GM23248 (cell line): Measurements from ENCODE around the gene SCTR. TPM values are rescaled to one million over a fixed set of nuclear protein-coding genes. Genes with fewer than 3 reads are reported as not detected.

ENCODE experiments used
- DNase-seq: peaks from one replicate; pipeline ENCODE4 v3.0.0-alpha.2; 2015
- H2AFZ ChIP-seq: fragments of 200-600 bp; sonication (generic); 2 replicates; pipeline ENCODE4 v1.6.1; 2016; ENCODE audit warnings: antibody characterized with exemption
- H3F3A ChIP-seq: fragments of 200-600 bp; sonication (generic); 2 replicates; pipeline ENCODE4 v1.6.1; 2016; ENCODE audit warnings: mild to moderate bottlenecking, antibody characterized with exemption, mixed run types; ENCODE audit not compliant: insufficient read depth
- H3K27ac ChIP-seq: fragments of 200-600 bp; sonication (generic); 2 replicates; pipeline ENCODE4 v1.5.1; 2016; ENCODE audit warnings: mild to moderate bottlenecking
- H3K27me3 ChIP-seq: fragments of 200-600 bp; sonication (generic); replicated peaks from 2 replicates; pipeline ENCODE4 v1.6.1; 2016; ENCODE audit warnings: mild to moderate bottlenecking; ENCODE audit not compliant: insufficient read depth
- H3K36me3 ChIP-seq: fragments of 200-600 bp; sonication (generic); 2 replicates; pipeline ENCODE4 v1.6.1; 2016; ENCODE audit warnings: low read depth, mild to moderate bottlenecking
- H3K4me1 ChIP-seq: fragments of 200-600 bp; sonication (generic); 2 replicates; pipeline ENCODE4 v1.6.1; 2016; ENCODE audit warnings: mild to moderate bottlenecking; ENCODE audit not compliant: insufficient read depth
- H3K4me2 ChIP-seq: fragments of 200-600 bp; sonication (generic); one replicate; pipeline ENCODE4 v1.6.1; 2016; ENCODE audit warnings: mild to moderate bottlenecking; ENCODE audit not compliant: unreplicated experiment
- H3K4me3 ChIP-seq: fragments of 200-600 bp; sonication (generic); 2 replicates; pipeline ENCODE4 v1.5.1; 2016; ENCODE audit warnings: mild to moderate bottlenecking
- H3K79me2 ChIP-seq: fragments of 200-600 bp; sonication (generic); 2 replicates; pipeline ENCODE4 v1.6.1; 2016; ENCODE audit warnings: mild to moderate bottlenecking; ENCODE audit not compliant: insufficient read depth
- H3K9ac ChIP-seq: fragments of 200-600 bp; sonication (generic); 2 replicates; pipeline ENCODE4 v1.6.1; 2016; ENCODE audit warnings: mild to moderate bottlenecking
- H3K9me2 ChIP-seq: fragments of 200-600 bp; sonication (generic); 2 replicates; pipeline ENCODE4 v1.6.1; 2016; ENCODE audit warnings: mixed run types, mild to moderate bottlenecking, moderate library complexity; ENCODE audit not compliant: insufficient read depth
- H3K9me3 ChIP-seq: fragments of 200-600 bp; sonication (generic); one replicate; pipeline ENCODE4 v1.6.1; 2017; ENCODE audit warnings: low read depth
- H4K20me1 ChIP-seq: fragments of 200-600 bp; sonication (generic); 2 replicates; pipeline ENCODE4 v1.6.0; 2016; ENCODE audit not compliant: insufficient read depth
- EZH2 ChIP-seq: fragments of 200-600 bp; sonication (generic); IDR thresholded peaks from 2 replicates; pipeline ENCODE4 v1.6.1; 2018; ENCODE audit warnings: antibody characterized with exemption, mild to moderate bottlenecking; ENCODE audit not compliant: insufficient read depth, poor library complexity, severe bottlenecking
- EZH2phosphoT487 ChIP-seq: fragments of 200-600 bp; sonication (generic); IDR thresholded peaks from 2 replicates; pipeline ENCODE4 v1.6.1; 2018; ENCODE audit warnings: antibody characterized with exemption, moderate library complexity, mild to moderate bottlenecking, low read depth; ENCODE audit not compliant: insufficient read depth
- WGBS, 2 experiments: methylation state at CpG; one replicate each; pipeline ENCODE4 v1.1.6; 2015 to 2017; ENCODE audit warnings: low lambda C conversion rate in 2 of 2, low coverage in 1 of 2; ENCODE audit errors: missing lambda C conversion rate in 2 of 2; 5-methylcytosine and 5-hydroxymethylcytosine counted together
- in situ Hi-C: fragments of 300-500 bp; cut with MboI; formaldehyde crosslinking; loops from 2 replicates; pipeline ENCODE4 v1.15.0; 2020
- polyA plus RNA-seq: library from polyadenylated mRNA; unstranded; fragments of >200 nt; fragmentation: Nextera tagmentation; extraction: Ambion mirVana; gene quantifications from 2 replicates; pipeline ENCODE4 v1.2.1, GENCODE V29; 2016
- total RNA-seq: library from RNA; depleted of rRNA; stranded (reverse); fragments of >200 nt; shearing (Covaris generic); gene quantifications from 2 replicates; pipeline ENCODE4 v1.2.3, GENCODE V29; 2014

Gene SCTR
- total and polyA plus RNA-seq, 2 experiments from 2014 or later, result not detected

DNA sequence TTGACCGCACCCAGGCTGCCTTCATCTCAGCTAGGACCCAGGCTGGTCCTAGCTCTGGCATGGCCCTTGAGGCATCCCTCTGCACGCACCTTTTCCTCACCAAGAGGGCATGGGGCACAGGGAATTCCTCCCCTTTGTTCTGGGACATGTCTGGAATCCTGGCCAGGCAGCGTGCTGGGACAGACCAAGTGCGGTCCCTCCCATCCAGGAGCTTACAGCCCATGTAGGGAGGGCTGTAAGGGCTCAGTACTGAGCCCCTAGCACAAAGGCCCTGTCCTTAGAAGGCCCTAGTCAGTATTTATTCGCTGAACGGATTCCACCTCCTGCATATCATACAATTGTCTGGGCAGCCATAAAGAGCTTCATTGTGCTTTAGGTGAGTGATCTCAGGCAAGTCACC lies 89.6 kb downstream of the SCTR start:
- WGBS, 2 experiments, result 74 to 82% methylated on average over 6 of the region's 6 CpGs
- Histone ChIP-seq H3K36me3 (no peaks in the 10 kb centered on the region), H3K4me3 (no peak overlapping the region), H3K9ac (no peak overlapping the region), H2AFZ (no peak overlapping the region), H3F3A (no peaks in the 10 kb centered on the region), H3K79me2 (no peaks in the 10 kb centered on the region), H4K20me1 (no peaks in the 10 kb centered on the region), H3K4me1 (no peaks in the 10 kb centered on the region), H3K4me2 (no peak overlapping the region), H3K9me3 (no peaks in the 10 kb centered on the region), H3K9me2 (no peaks in the 10 kb centered on the region), H3K27me3 (no peaks in the 10 kb centered on the region), H3K27ac (no peak overlapping the region)
- in situ Hi-C loops, result no loop called here
- TF ChIP-seq EZH2 (no peak), EZH2phosphoT487 (no peak)
- DNase-seq, result no peak

DNA sequence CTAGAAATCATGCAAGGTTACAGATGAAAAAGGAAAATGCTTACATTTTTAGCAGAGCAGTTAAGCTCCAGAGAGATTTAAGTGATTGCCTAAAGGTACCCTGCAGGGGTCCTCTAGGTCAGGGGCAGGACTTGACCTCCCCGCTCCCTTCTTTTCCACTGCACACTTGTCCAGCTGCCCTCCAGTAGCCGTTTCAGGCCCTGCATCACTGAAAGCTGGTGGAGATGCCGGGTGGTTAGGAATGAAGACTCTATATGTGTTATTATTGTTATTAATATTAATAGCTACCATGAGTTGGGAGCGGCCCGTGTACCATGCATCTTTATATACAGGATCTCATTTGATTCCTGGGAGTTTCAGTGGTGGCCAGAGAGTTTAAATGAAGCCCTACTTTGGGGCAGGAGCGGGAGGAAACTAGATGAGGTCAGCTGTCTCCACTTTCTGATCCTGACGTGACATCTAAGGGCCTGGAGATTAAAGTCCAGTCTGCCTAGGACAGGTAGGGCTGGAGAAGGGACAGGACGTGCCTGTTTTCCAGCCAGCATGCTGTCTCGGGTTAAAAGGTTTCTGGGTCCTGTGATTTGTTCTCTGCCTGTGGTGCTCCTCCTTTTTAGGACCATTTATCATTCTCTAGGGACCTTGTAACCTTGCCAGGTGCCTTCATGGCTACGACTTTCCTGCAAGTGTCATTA lies 90.5 kb downstream of the SCTR start:
- Histone ChIP-seq H2AFZ (no peak overlapping the region), H3K9ac (no peak overlapping the region), H3K27me3 (no peaks in the 10 kb centered on the region), H3K9me2 (no peaks in the 10 kb centered on the region), H3K4me2 (no peak overlapping the region), H4K20me1 (no peaks in the 10 kb centered on the region), H3K4me3 (no peak overlapping the region), H3K27ac (no peak overlapping the region), H3K79me2 (no peaks in the 10 kb centered on the region), H3K4me1 (no peaks in the 10 kb centered on the region), H3F3A (no peaks in the 10 kb centered on the region), H3K9me3 (no peaks in the 10 kb centered on the region), H3K36me3 (no peaks in the 10 kb centered on the region)
- 85 to 86% methylated on average over 10 of the region's 10 CpGs for WGBS, 2 experiments
- no peak for DNase-seq
- in situ Hi-C loops, result no loop called here
- TF ChIP-seq EZH2phosphoT487 (no peak), EZH2 (no peak)

DNA sequence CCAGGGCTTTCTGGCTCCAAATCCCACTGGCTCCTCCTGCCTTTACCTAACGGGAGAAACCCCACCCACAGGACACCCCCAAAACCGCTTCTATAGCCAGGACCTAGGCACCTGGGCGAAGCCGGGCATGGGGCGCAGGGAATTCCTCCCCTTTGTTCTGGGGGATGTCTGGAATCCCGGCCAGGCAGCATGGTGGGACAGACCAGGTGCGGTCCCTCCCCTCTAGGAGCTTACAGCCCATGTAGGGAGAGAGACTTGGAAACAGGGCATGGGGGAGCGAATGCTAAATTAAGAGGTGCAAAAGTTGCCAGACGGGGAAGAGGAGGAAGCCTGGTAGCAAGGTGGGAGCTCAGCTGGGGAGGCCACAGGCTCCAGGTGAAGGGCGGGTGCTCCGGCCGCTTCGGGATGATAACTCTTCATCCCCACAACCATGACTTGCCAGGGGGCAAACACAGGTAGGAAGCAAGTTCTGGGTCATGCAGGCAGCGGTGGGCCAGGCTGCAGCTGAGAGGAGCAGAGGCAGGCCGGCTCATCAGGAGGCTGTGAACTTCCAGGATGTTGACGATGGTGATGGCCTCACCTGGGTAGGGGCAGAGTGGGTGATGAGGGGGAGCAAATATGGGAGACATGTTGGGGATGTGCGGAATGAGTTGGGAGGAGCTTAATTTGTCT lies 91.3 kb downstream of the SCTR start:
- Histone ChIP-seq H3K9me3 (no peaks in the 10 kb centered on the region), H3K27me3 (no peaks in the 10 kb centered on the region), H3K27ac (no peak overlapping the region), H3K79me2 (no peaks in the 10 kb centered on the region), H3K9ac (no peak overlapping the region), H3K9me2 (no peaks in the 10 kb centered on the region), H4K20me1 (no peaks in the 10 kb centered on the region), H2AFZ (no peak overlapping the region), H3K36me3 (no peaks in the 10 kb centered on the region), H3K4me1 (no peaks in the 10 kb centered on the region), H3K4me3 (no peak overlapping the region), H3F3A (no peaks in the 10 kb centered on the region), H3K4me2 (no peak overlapping the region)
- TF ChIP-seq EZH2phosphoT487 (no peak), EZH2 (no peak)
- DNase-seq, result no peak
- WGBS, 2 experiments, result 94 to 95% methylated on average over 16 to 17 of the region's 17 CpGs
- in situ Hi-C loops, result no loop called here

DNA sequence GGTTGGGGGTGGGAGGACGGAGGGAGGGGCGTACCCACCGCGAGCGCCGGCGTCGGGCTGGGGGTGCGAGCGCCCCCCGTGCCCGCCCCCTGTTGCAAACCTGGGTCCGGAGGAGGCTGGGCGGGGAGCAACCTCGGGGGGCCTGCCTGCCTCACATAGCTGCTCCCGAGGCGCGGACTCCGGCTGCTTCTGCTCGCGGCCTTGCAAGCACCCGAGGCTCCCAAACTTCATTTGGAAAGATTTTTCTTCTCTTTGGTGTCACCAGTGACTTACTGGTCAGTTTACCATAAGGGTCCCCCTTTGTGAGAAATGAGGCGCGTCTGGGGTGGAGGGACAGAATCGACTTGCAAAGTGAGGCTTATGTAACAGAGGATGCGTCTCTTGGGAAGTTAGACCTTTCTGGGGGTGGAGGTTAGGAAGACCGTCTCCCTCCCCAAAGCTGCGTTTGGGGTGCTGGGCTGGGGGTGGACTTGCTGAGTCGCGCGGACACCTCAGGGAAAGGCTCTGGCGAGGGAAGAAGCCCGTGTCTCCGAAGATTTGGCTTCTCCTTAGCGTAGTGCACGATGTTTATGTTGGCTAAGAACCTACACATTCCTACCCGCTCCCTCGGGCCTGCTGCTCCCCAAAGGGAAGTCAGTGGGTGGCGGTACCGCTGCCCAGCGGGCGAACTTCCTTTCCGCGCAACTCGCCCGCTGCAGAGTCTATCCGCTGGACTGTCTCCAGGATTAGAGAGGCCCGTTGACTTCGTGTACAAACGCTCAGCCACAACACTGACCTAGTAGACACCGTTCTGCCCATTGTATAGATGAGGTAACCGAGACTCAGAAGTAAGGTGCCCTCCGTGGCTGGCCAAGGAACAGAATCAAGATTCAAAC lies 92.1 kb downstream of the SCTR start:
- peak overlapping the region; percentile 35; the same call in 1 of the 2 replicates for H2AFZ ChIP-seq
- no peaks in the 10 kb centered on the region for H3K36me3 ChIP-seq
- DNase-seq, result peak; percentile 57
- no peaks in the 10 kb centered on the region for H4K20me1 ChIP-seq
- H3K4me3 ChIP-seq, result peak overlapping the region; percentile 48
- in situ Hi-C loops, result no loop called here
- TF ChIP-seq EZH2, result no peak
- no peak for TF ChIP-seq EZH2phosphoT487
- H3K27me3 ChIP-seq, result no peaks in the 10 kb centered on the region
- no peaks in the 10 kb centered on the region for H3F3A ChIP-seq
- WGBS, 2 experiments, result 11 to 13% methylated on average over 38 to 46 of the region's 53 CpGs
- no peaks in the 10 kb centered on the region for H3K9me2 ChIP-seq
- H3K9me3 ChIP-seq, result no peaks in the 10 kb centered on the region
- no peaks in the 10 kb centered on the region for H3K79me2 ChIP-seq
- no peak overlapping the region for H3K27ac ChIP-seq
- peak overlapping the region; percentile 55 for H3K4me2 ChIP-seq
- no peaks in the 10 kb centered on the region for H3K4me1 ChIP-seq
- H3K9ac ChIP-seq, result no peak overlapping the region
